Neural cell (in vitro differentiated cells): Measurements from ENCODE around the gene RGS9BP.

ENCODE experiments used
- CTCF ChIP-seq: fragments of 450-650 bp; IDR thresholded peaks from 2 replicates; pipeline ENCODE4 v1.5.1; 2014; ENCODE audit warnings: antibody characterized with exemption, mild to moderate bottlenecking, moderate library complexity; ENCODE audit not compliant: poor library complexity, severe bottlenecking
- EP300 ChIP-seq: fragments of 450-650 bp; conservative IDR thresholded peaks from 2 replicates; pipeline ENCODE4 v1.6.1; 2014; ENCODE audit warnings: antibody characterized with exemption, mild to moderate bottlenecking, moderate library complexity; ENCODE audit not compliant: poor library complexity, severe bottlenecking
- EZH2 ChIP-seq: fragments of 200-600, 300-800 bp; shearing (Covaris generic), sonication (generic); IDR thresholded peaks from 2 replicates; pipeline ENCODE4 v1.6.1; 2014; ENCODE audit warnings: antibody characterized with exemption, low read length, borderline replicate concordance, mild to moderate bottlenecking; ENCODE audit not compliant: insufficient read depth, poor library complexity, severe bottlenecking
- POLR2AphosphoS5 ChIP-seq: IDR thresholded peaks from 2 replicates; pipeline ENCODE4 v1.6.1; 2012
- RAD21 ChIP-seq: fragments of 450-650 bp; conservative IDR thresholded peaks from 2 replicates; pipeline ENCODE4 v1.6.1; 2014; ENCODE audit warnings: antibody characterized with exemption, mild to moderate bottlenecking, moderate library complexity
- REST ChIP-seq: IDR thresholded peaks from 2 replicates; pipeline ENCODE4 v1.6.1; 2012; ENCODE audit warnings: borderline replicate concordance
- SMC3 ChIP-seq: fragments of 450-650 bp; conservative IDR thresholded peaks from 2 replicates; pipeline ENCODE4 v1.6.1; 2014; ENCODE audit warnings: antibody characterized with exemption, mild to moderate bottlenecking, moderate library complexity; ENCODE audit not compliant: poor library complexity
- TAF1 ChIP-seq: IDR thresholded peaks from 2 replicates; pipeline ENCODE4 v1.6.1; 2012; ENCODE audit warnings: low read depth

- TF ChIP-seq CTCF (no peak), SMC3 (no peak), EP300 (no peak), RAD21 (no peak), REST (no peak), POLR2AphosphoS5 (no peak), TAF1 (no peak), EZH2 (no peak)
Observed at GRCh38 chr19:32666084-32666483, 9.6 kb upstream of the RGS9BP start.
